Measurements from ENCODE around the gene CMYA5.

DNA sequence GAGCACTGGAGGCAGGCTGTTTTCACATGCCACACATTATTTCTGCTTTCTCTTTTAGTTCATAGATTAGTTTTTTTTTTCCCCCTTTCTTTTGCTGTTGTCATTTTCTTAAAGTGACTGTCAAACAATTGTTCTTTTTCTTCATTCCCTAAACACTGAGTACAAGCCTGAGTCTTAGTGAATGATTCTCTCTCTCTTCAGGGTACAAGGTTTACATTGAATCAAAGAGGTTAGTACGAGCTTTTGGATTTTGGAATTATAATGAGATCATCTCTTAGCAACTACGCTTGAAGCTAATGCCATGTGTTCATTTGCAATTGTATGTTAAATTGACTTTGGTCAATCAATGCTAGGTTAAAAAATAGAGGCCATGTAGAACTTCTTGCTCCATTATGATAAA is 125.1 kb downstream of the CMYA5 start:
- no peak for TF ChIP-seq POLR2A (IDR thresholded peaks at IDR 0.05)
- TF ChIP-seq, protein P1, sequence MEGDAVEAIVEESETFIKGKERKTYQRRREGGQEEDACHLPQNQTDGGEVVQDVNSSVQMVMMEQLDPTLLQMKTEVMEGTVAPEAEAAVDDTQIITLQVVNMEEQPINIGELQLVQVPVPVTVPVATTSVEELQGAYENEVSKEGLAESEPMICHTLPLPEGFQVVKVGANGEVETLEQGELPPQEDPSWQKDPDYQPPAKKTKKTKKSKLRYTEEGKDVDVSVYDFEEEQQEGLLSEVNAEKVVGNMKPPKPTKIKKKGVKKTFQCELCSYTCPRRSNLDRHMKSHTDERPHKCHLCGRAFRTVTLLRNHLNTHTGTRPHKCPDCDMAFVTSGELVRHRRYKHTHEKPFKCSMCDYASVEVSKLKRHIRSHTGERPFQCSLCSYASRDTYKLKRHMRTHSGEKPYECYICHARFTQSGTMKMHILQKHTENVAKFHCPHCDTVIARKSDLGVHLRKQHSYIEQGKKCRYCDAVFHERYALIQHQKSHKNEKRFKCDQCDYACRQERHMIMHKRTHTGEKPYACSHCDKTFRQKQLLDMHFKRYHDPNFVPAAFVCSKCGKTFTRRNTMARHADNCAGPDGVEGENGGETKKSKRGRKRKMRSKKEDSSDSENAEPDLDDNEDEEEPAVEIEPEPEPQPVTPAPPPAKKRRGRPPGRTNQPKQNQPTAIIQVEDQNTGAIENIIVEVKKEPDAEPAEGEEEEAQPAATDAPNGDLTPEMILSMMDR (IDR thresholded peaks at IDR 0.05 in 4 of 5, conservative IDR thresholded peaks at IDR 0.05 in 1 of 5): no peak
